HG03103 (cell line): Measurements from ENCODE around the gene PALD1.
"Not testable (repeated sequence)": the region's sequence is repeated elsewhere in the genome, so short reads cannot be mapped to it uniquely, and the experiment has no call there.

Experiments used
- ATAC-seq: cut with Tn5 transposase; IDR thresholded peaks from one replicate; pipeline ENCODE4 v1.9.1; 2021; ENCODE audit warnings: low read depth; ENCODE audit not compliant: unreplicated experiment

PALD1 gene

GRCh38 chr10:70568113-70568512 is 89.5 kb downstream of the PALD1 start:
- no peak for ATAC-seq

- ATAC-seq = no peak
These were observed 90.4 kb downstream of the PALD1 start for GRCh38 chr10:70568781-70569495.

GRCh38 chr10:70571236-70571635 is 92.7 kb downstream of the PALD1 start:
- no peak for ATAC-seq

- no peak for ATAC-seq
These were observed 93.3 kb downstream of the PALD1 start for GRCh38 chr10:70571636-70572439.

- ATAC-seq = no peak
These were observed 95.3 kb downstream of the PALD1 start for GRCh38 chr10:70573599-70574506.

- no peak for ATAC-seq
These were observed 96.9 kb downstream of the PALD1 start for GRCh38 chr10:70575486-70575873.

GRCh38 chr10:70575874-70576802 is 97.6 kb downstream of the PALD1 start:
- no peak for ATAC-seq

GRCh38 chr10:70576803-70577517 is 98.4 kb downstream of the PALD1 start:
- ATAC-seq = no peak

GRCh38 chr10:70578371-70578947 is 99.9 kb downstream of the PALD1 start:
- ATAC-seq = peak; percentile 52

GRCh38 chr10:70579234-70580002 is 100.9 kb downstream of the PALD1 start:
- no peak for ATAC-seq

- ATAC-seq = not testable (repeated sequence)
These were observed 102.6 kb downstream of the PALD1 start for GRCh38 chr10:70581176-70581575.

GRCh38 chr10:70582793-70583668 is 104.5 kb downstream of the PALD1 start:
- ATAC-seq = no peak

- ATAC-seq = no peak
These were observed 105.1 kb downstream of the PALD1 start for GRCh38 chr10:70583669-70584037.

GRCh38 chr10:70584366-70584765 is 105.8 kb downstream of the PALD1 start:
- no peak for ATAC-seq

GRCh38 chr10:70584909-70585544 is 106.5 kb downstream of the PALD1 start:
- ATAC-seq = no peak

GRCh38 chr10:70585578-70586169 is 107.1 kb downstream of the PALD1 start:
- no peak for ATAC-seq
